ENCODE results near the gene AHCYL2. TPM values are rescaled to one million over a fixed set of nuclear protein-coding genes. Genes with fewer than 3 reads are reported as not detected.
A peak's percentile ranks its signal among the peaks of the same experiment; 100 is the strongest.
"Not testable (repeated sequence)": the region's sequence is repeated elsewhere in the genome, so short reads cannot be mapped to it uniquely, and the experiment has no call there.

Gene AHCYL2
- total RNA-seq, 1 experiment from 2014 or later: 74.0 TPM

- DNase-seq (ENCODE audit: low spot score): no peak
- in situ Hi-C loops (cut with HindIII; ENCODE audit: low sequenced_read_pairs): no loop called here
Observed at GRCh38 chr7:129368389-129368986, 143.7 kb downstream of the AHCYL2 start.

GRCh38 chr7:129369447-129369846 is 144.6 kb downstream of the AHCYL2 start:
- DNase-seq (ENCODE audit: low spot score); in situ Hi-C loops (cut with HindIII; ENCODE audit: low sequenced_read_pairs): not testable (repeated sequence)

- DNase-seq (ENCODE audit: low spot score): peak; percentile 45
- in situ Hi-C loops (cut with HindIII; ENCODE audit: low sequenced_read_pairs): no loop called here
Observed at GRCh38 chr7:129370812-129371211, 146.0 kb downstream of the AHCYL2 start.

GRCh38 chr7:129371487-129371886 is 146.7 kb downstream of the AHCYL2 start:
- in situ Hi-C loops (cut with HindIII; ENCODE audit: low sequenced_read_pairs): no loop called here
- no peak for DNase-seq (ENCODE audit: low spot score)

DNA sequence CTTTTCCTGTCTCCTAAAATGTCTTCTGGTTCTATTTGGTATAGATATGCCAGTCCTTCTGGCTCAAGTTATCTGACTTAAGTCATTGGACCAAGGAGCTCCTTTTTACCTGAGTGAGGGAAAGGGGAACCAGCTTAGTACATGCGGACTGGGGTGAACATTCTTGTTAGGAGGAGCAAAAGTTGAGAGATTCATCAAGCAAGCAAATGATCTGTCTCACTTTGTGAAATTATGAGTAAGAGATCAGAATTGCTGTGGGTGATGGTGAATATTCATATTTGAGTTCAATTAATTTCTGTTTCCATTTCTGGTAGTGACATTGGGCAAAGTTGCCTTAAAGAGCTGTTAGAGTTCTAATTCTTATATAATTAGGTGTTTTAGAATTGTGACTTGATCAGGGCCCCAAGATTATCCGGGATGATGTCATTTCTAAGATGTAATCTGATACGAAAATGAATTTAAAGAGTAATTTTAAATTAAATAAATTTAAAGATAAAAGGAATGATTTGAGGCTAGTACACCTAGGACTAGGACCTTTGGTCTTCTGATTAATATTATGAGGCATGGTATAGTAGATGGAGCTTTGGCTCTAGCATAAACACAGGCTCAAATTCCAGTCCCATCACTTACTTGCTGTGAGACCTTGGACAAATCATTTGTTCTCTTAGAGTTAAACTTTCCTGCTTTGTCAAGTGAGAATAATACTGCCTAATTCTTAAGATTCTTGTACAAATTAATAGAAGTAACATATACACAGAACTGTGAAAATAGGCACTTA is 149.0 kb downstream of the AHCYL2 start:
- in situ Hi-C loops (cut with HindIII; ENCODE audit: low sequenced_read_pairs): no loop called here
- no peak for DNase-seq (ENCODE audit: low spot score)

GRCh38 chr7:129375141-129375938 is 150.5 kb downstream of the AHCYL2 start:
- in situ Hi-C loops (cut with HindIII; ENCODE audit: low sequenced_read_pairs): no loop called here

GRCh38 chr7:129376076-129376777 is 151.4 kb downstream of the AHCYL2 start:
- in situ Hi-C loops (cut with HindIII; ENCODE audit: low sequenced_read_pairs): no loop called here
- peak; percentile 61 for DNase-seq (ENCODE audit: low spot score)

More at GRCh38 chr7:129375141-129375938, 150.5 kb downstream of the AHCYL2 start:
- DNase-seq (ENCODE audit: low spot score): peak; percentile 33

GRCh38 chr7:129376778-129377700 is 152.2 kb downstream of the AHCYL2 start:
- DNase-seq (ENCODE audit: low spot score): no peak
- in situ Hi-C loops (cut with HindIII; ENCODE audit: low sequenced_read_pairs): no loop called here

DNA sequence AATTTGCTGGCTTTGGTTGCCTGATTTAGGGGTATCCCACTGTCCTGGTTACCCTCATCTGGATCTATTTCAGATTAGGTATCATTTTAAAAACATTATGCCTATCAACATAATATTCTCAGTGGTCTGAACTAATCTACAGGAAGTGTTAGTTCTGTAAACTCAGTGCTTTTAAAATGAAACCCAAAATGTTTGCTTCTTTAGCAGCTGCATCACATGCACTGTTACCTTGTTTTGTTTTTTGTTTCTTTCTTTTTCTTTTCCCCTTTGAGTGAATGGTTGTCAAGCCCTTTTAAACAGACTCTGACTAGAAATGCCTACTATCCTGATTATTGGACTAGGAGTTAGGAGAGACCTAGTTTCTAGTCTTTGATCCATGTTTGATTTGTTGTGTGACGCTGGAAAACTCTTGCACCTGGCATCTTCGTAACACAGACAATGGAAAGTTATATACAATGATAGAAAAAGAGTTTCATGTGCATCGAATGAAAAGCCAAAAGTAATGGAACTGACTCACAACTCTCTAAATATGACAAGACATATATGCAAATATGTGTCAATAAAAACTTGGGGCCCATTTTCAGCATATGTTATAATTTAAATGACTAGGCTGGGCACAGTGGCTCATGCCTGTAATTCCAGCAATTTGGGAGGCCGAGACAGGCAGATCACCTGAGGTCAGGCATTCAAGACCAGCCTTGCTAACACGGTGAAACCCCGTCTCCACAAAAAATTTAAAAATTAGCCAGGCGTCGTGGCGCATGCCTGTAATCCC is 157.1 kb downstream of the AHCYL2 start:
- no peak for DNase-seq (ENCODE audit: low spot score)
- in situ Hi-C loops (cut with HindIII; ENCODE audit: low sequenced_read_pairs): no loop called here

DNA sequence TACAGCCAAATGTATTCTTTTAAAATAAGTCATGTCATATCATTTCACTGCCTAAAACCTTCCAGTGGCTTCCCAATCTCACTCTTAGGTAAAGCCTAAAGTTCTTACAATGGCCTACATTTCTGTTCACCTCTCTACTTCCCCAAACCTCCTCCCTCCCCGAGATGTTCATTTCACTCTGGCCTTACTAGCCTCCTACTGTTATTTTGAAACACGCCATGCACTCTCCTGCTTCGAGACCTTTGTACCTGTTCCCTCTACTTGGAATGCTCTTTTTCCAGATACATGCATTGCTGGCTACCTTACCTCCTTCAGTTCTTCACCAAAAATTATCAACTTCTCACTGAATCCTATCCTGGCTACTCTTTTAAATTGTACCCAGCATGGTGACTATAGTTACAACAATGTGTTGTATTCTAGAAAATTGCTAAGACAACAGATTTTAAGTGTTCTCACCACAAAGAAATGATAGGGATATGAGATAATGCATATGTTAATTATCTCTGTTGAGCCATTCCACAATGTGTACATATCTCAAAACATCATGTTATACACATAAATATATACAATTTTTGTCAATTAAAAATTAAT is 158.8 kb downstream of the AHCYL2 start:
- in situ Hi-C loops (cut with HindIII; ENCODE audit: low sequenced_read_pairs): no loop called here
- no peak for DNase-seq (ENCODE audit: low spot score)

DNA sequence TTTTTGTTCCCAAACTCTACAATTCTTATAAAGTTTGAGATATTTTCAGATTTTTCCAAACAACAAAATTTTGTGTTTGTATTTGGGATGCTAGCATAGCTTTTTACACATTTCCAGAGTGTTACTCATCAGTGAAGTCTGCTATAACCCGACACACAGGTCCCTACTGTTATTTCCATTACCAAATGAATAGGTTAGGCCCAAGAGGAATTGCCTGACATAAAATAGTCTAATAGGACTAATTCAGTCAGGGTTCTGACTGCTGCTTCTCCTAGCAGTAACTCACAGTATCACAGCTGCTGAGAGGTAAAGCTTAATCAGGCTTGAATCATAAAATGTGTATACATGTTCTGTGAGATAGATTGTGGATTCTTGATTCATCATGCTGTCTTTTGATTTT is 160.3 kb downstream of the AHCYL2 start:
- in situ Hi-C loops (cut with HindIII; ENCODE audit: low sequenced_read_pairs): no loop called here

DNA sequence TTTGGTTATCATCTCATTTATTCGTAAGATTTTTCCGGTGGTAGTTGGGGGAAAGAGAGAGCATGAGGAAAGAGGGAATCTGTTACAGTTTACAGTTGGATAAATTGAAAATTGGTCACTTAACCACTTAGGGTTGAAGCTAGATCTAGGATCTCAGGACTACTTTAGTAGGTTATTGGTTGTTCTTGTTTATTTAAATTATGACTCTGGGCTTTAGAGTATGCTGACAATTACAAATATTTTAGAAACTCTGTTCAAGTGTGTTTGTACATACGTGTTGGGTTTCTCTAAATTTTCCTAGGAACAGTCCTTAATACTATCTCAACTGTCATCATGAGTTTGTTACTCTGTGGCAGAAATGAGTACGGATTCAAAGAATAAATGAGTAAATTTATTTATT is 160.8 kb downstream of the AHCYL2 start:
- in situ Hi-C loops (cut with HindIII; ENCODE audit: low sequenced_read_pairs): no loop called here
- DNase-seq (ENCODE audit: low spot score): no peak

More for the DNA sequence above, 160.3 kb downstream of the AHCYL2 start:
- DNase-seq (ENCODE audit: low spot score): no peak

DNA sequence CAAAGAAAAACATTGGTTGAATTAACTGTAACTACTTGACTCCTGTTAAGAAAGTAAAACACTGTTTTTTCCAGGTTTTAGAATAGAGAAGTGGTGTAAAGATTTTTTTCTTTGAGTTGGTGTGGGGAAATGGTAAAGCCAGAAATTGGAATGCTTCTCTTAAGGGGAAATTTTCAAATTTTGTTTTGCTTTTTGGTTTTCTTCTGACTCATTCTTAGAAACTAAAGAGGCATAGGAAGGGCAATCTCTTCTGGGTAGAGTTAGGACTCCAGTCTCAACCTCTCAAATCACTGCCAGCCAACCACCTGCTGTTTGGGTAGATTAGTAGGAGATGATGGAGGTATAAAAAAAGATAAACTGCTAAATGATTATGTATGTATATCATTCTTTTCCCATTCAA is 161.7 kb downstream of the AHCYL2 start:
- no peak for DNase-seq (ENCODE audit: low spot score)
- in situ Hi-C loops (cut with HindIII; ENCODE audit: low sequenced_read_pairs): no loop called here

- in situ Hi-C loops (cut with HindIII; ENCODE audit: low sequenced_read_pairs): no loop called here
- DNase-seq (ENCODE audit: low spot score): no peak
Observed at GRCh38 chr7:129387537-129387936, 162.7 kb downstream of the AHCYL2 start.

DNA sequence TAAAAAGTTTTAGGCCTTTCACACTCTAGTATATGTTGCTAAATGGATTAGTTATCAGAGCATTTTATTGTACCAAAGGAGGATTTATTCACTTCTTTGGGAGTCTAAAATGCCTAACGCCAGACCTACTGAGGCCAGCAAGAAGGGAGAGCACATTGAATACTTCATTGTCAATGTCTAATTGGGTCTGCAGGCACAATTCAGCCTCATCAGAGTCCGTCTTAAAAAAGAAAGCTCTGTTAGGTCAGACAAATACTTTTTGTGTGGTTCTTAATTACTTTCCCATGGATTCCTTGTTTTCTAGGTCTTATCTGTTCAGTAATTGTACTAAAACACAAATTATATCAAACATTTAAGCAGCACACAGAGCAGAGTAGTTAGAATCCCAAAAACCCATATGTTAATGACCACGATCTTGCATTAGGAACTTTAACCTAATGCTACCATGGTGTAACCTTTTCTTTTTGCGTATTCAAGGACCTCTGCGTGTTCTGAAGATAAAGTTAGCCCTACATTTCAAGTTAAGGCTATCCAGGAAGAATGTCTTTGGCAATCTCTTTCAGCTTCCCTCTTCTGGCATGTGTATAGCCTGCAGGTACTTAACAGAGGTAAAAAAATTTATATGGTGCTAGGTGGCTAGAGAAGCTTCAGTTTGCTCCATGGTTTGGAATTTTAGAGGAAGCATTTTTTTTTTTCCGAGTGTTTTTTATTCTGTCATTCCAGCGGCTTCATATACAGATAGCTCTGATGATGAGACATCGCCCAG is 163.7 kb downstream of the AHCYL2 start:
- in situ Hi-C loops (cut with HindIII; ENCODE audit: low sequenced_read_pairs): no loop called here
- DNase-seq (ENCODE audit: low spot score): no peak

DNA sequence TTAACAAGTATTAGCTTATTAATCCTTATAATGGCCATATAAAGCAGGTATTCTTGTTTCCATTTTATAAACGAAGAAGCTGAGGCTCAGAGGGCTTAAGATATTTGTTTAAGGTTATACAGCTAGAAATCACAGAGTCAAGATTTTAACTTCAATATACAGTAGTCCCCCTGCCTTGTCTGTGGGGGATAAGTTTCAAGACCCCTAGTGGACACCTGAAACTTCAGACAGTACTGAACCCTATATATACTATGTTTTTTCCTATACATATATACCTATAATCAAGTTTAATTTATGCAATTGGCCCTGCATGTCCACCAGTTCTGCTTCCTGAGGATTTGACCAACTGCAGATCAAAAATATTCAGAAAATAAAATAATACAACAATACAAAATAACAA is 165.0 kb downstream of the AHCYL2 start:
- in situ Hi-C loops (cut with HindIII; ENCODE audit: low sequenced_read_pairs): no loop called here

GRCh38 chr7:129390314-129390713 is 165.5 kb downstream of the AHCYL2 start:
- in situ Hi-C loops (cut with HindIII; ENCODE audit: low sequenced_read_pairs): no loop called here
- no peak for DNase-seq (ENCODE audit: low spot score)

More for the DNA sequence above, 165.0 kb downstream of the AHCYL2 start:
- DNase-seq (ENCODE audit: low spot score): no peak
